Measurements from ENCODE around the gene PCSK2. TPM values are rescaled to one million over a fixed set of nuclear protein-coding genes. Genes with fewer than 3 reads are reported as not detected.

The PCSK2 gene
- total RNA-seq, 1 donor from 2014 or later = 0.86 TPM

DNA sequence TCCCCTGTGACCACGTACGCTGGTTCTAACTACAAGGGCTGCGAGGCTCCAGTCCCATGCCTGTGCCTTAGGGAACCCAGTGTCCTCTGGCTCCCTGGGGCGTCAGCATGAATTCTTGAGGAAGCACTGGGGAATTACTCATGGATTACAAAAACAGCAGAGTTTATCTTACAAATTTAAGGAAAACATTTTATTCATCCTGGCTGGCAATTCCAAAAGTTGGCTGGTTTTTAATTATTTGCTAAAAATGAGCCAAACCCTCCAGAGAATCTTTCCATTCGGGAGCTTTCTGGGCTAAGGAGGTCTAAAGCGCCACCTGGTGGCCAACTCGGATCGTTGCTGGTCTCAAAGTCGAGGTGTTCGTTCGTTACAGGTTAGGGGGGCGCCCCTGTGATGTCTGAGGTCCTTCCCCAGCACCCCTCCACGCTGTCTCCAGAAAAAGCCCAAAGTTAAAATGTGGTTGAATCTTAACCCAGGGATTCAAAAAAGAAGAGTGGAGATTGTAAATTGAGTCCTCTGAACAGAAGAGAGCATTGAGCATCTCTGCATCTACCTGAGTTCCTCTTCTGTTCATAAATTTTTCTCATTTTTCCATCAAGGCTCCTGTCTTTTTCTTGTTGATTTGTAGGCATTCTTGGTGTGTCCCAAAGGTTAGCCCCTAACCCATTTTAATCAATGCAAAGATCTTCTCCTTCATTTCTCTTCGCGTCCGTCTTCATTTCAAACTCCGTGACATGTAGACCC, 205.0 kb downstream of the PCSK2 start:
- DNase-seq (peak; percentile 58), ATAC-seq (ENCODE audit: poor library complexity) (no peak)
- intact Hi-C loops (cut with DNase I) = loop anchor here (2.0 kb wide), 1 partner anchor 629 kb away; no protein-coding TSS in a partner anchor

DNA sequence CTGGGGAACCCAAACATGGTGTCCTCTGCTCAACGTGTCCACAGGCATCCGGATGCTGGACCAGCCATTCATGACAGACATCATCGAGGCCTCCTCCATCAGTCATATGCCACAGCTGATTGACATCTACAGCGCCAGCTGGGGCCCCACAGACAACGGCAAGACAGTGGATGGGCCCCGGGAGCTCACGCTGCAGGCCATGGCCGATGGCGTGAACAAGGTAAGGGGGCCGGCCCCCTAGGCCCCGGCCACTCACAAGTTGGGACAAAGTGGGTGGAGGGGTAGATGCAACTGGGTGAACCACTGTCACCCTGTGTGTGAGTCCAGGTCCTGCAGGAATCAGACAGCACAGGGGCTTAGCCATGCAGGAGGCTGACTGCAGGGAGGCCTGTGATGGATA, 209.8 kb downstream of the PCSK2 start:
- intact Hi-C loops (cut with DNase I) = no loop called here
- DNase-seq (no peak), ATAC-seq (ENCODE audit: poor library complexity) (no peak)

DNA sequence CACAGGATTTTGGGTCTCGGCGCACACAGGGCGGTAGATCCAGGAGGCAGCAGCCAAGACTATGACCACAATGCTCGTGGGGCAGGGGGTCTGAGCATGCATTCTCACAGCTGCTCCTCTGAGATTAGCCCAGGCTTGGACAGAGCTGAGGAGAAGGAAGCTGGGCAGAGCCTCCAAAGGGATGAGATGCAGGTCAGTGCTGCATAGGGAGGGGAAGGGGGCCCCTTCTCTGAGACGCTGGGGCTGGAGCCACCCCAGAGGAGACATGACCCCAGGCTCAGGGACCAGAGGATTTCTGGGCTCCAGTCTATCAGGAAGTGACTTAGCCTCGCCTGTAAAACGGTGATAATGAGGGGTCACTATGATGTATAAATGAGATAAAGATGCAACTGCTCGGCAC, 210.4 kb downstream of the PCSK2 start:
- DNase-seq = no peak
- intact Hi-C loops (cut with DNase I) = no loop called here
- ATAC-seq (ENCODE audit: poor library complexity) = no peak

DNA sequence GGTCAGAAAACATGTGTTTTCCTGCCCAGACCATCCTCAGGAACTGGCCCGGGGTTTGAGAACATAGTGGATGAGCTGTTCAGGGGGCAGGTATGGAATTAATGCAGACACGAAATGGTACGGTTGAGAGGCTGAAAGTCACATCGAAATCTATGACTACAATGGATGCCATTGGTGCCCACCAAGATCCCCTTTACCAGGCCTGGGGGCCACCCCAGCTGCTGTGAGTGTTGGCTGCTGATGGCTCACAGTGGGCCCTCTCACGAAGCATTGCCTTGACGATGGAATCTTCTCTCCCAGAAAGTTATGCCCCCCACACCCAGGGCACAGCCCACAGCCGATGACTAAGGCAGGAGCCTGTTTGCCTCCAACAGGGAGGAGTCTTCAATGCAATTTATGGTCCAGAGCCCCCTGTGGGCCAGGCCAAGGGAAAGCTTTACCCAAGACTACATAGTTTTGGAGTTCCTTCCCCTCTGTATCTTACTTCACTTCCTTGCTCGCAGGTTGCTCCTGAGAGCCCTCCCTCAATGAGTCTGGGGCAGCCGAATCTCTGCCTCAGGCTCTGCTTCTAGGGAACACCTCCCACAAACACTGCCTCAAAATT, 211.7 kb downstream of the PCSK2 start:
- DNase-seq (no peak), ATAC-seq (ENCODE audit: poor library complexity) (no peak)
- intact Hi-C loops (cut with DNase I) = no loop called here

DNA sequence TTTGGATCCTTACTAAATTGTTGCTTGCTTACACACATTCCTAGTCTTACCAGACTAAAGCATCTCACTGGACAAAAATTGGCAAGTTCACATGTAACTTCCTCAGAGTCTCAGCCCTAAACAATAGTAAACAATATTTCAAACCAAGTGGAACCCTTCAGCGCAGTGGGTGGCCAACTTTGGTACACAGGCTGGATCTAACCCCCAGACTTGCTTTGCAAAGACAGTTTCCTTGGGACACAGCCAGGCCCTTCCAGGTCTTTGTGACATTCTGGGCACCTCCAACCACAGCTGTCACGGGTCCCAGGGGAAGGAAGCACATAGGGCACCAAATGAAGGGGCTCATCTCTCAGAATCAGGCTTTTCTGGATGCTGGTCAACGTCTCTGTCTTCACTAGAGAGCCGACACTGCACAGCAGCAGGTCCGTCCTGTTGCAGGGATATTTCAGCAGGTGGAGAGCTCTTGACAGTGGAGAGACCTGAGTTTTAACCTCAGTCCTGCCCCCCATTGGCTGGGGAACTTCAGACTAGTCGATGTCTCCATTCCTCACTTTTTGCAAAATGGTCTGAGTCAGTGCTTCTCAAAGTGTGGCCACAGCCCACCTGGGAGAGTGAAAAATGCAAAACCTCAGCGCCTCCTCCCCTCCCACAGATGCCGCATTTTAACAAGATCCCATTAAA, 212.9 kb downstream of the PCSK2 start:
- ATAC-seq (ENCODE audit: poor library complexity) = no peak
- intact Hi-C loops (cut with DNase I) = no loop called here
- DNase-seq = no peak

DNA sequence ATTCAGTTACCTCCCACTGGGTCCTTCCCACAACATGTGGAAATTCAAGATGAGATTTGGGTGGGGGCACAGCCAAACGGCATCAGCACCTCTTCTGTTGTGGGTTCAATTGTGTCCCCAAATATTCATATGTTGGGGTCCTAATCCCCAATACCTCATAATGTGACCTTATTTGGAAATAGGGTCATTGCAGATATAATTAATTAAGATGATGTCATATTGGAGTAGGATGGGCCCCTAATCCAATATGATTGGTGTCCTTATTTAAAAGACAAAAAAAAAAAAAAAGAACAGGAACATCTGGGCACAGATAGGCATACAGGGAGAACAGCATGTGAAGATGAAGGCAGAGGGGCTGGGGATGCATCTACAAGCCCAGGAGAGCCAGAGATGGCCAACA, 214.9 kb downstream of the PCSK2 start:
- ATAC-seq (ENCODE audit: poor library complexity) (no peak), DNase-seq (no peak)
- intact Hi-C loops (cut with DNase I) = no loop called here

DNA sequence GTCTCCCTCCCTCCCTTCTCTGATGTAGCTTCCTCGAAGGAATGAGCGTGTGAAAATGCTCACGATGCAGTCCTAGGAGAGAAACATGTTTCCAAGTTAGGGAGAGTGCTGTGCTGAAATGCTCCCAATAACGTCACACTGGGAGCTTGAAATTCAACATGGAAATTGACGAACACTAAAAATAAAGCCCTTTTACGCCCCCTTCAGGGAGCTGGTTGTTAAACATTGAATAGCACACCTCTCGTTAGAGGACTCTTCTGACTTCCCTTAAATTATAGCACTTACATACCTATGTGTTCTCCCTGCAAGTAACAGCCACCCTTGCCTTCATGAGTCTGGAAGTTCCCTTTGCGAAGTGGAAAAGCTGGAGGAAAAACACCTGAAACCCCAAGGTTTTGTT, 215.7 kb downstream of the PCSK2 start:
- ATAC-seq (ENCODE audit: poor library complexity) = no peak
- intact Hi-C loops (cut with DNase I) = no loop called here

DNA sequence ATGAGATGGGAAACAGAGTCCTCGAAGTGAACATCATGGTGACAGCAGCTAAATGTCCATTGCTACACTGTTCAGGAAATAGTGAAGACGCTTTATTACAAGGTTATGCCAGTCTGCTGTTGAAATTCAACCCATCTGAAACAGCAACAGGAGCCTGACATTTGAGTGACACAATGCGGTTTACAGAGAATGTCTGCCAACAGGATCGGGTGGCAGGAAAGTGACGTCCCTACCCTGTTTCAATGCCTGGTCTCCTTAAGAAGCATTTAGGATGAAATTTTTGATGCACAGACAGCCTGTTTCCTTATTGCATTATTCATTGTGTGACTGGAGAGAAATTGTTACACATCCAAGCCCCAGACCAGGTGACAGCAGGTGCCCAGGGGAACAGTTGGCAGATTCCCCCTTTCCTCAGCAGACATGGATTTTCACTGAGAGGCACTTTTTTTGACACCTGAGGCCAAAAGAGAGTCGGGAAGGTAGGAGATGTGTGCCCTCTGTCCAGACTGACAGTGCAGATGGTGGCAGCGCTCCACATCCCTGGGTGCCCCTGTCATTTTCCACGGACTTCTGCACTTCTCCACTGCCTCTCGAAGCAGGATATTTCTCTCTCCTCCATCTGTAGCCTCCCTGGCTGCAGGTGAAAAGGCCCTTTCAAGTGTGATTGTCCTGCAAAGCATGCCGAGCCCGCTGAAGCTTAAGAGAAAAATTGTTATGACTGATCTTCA, 216.5 kb downstream of the PCSK2 start:
- DNase-seq = no peak
- no peak for ATAC-seq (ENCODE audit: poor library complexity)
- intact Hi-C loops (cut with DNase I) = no loop called here

More for the DNA sequence above, 215.7 kb downstream of the PCSK2 start:
- no peak for DNase-seq

DNA sequence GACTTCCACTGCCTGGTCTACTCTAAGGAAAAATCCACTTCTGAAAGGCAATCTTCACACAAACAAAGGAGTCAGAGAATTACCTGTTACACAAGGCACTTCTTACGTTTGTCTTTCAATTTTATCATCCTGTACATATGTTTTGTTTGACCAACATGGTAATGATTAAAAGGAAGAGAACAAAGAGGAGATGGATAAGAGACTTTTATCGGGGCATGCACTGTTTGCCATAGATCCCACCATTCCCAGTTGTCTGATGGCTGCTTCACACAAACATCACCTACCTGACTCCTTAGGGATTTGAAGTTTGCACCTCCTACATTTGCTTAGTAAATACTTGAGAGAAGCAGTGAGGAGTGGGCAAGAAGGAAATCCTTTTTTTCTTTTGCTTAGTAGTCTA, 217.3 kb downstream of the PCSK2 start:
- no peak for ATAC-seq (ENCODE audit: poor library complexity)
- intact Hi-C loops (cut with DNase I) = no loop called here
- DNase-seq = no peak

DNA sequence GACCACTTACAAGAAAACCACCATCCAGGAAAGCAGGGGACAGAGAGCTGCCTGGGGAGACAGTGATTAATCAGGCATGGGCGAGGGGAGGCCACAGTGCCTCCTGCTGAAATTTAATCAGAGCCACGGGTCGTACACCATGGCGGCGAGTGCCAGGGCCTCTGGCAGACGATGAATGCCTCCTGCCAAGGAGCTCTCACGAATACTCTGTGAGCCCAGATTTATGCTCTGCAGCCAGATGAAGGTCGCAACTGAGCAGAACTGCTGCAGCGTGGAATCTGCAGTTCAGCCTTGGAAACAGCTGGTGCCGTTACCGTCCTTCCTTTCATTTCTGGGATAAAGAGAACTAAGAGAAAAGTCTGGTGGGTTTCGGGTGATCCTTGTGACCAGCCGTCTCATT, 218.7 kb downstream of the PCSK2 start:
- intact Hi-C loops (cut with DNase I) = no loop called here
- ATAC-seq (ENCODE audit: poor library complexity) (no peak), DNase-seq (no peak)

DNA sequence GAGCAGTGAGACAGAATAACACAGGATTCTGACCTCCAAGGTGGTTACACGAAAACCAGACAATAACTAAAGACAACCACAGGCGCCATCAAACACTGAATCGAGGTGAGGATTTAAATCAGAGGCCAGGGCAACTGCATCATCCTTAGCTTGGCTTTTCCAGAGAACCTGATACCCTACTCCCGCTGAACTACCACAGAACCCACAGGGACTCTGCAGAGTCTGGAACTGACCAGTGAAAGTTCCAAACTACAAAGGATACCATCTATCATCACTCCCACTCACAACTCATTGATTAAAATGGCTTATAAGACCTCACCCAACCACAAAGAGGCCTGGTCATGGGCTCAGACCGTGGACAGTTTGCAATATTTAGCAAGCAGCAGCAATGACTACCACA, 219.3 kb downstream of the PCSK2 start:
- DNase-seq (no peak), ATAC-seq (ENCODE audit: poor library complexity) (no peak)
- intact Hi-C loops (cut with DNase I) = no loop called here

DNA sequence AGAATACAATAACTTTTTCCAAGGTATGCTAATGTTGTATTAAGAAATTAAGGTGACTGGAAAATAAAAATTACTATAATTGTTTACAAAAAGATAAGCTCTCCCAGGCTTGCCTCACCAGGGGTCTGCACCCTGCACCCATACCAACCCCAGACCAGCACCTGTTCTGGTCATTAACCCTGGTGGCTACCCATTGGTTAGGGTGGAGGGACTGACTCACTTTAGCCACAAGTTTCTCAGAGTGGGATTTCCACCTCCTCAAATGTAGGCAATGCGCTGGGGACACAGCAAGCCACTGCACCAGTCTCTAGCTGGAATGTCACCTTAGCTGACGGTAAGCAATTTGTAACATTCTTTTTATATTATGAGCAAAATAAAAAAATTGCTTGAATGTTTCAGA, 221.2 kb downstream of the PCSK2 start:
- ATAC-seq (ENCODE audit: poor library complexity) = no peak
- no peak for DNase-seq
- intact Hi-C loops (cut with DNase I) = no loop called here

DNA sequence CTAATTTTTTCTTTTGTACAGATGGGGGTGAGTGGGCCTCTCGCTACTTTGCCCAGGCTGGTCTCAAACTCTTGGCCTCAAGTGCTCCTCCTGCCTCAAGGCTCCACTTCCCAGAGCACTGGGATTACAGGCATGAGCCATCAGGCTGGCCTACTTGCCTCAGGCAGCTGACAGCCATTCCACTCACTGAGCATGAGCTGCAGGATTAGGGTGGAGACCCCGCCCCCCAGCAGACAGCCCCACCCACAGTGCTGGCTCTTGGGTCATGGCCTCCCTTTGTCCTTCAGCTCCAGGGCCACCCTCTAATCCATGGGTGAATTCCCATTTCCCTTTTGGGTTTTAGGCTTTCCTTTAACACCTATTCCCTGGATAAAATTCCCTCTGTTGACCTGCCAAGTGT, 222.2 kb downstream of the PCSK2 start:
- ATAC-seq (ENCODE audit: poor library complexity) (no peak), DNase-seq (no peak)
- intact Hi-C loops (cut with DNase I) = no loop called here

DNA sequence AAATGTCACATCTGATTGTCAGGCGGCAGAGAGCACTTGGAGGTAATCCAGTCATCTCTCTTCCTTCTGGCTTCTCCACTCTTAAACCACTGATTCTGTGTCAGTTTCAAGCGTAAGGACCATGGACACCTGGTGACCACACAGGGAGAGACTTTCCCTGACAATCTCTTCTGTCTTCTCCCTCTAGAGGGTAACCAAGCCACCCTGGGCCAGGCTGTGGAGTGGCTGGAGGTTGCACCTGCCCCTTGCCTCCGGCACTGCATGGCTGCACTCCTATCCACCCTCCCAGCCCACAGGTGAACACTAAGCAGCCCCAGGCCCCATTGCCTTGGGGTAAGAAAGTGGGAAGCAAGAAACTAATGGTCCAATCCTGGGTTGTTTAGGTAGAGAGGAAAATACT, 225.6 kb downstream of the PCSK2 start:
- intact Hi-C loops (cut with DNase I) = no loop called here
- DNase-seq (no peak), ATAC-seq (ENCODE audit: poor library complexity) (no peak)

DNA sequence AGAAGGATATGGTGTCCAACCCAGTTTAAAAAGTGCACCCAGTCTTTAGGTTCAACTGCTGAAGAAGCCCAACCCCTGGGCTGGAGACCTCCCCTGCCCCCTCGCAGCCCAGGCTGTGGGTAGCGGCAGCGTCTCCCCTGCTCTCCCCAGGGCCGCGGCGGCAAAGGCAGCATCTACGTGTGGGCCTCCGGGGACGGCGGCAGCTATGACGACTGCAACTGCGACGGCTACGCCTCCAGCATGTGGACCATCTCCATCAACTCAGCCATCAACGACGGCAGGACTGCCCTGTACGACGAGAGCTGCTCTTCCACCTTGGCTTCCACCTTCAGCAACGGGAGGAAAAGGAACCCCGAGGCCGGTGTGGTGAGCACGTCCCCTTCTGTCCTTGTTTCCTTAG, 226.8 kb downstream of the PCSK2 start:
- ATAC-seq (ENCODE audit: poor library complexity) (no peak), DNase-seq (no peak)
- intact Hi-C loops (cut with DNase I) = no loop called here

DNA sequence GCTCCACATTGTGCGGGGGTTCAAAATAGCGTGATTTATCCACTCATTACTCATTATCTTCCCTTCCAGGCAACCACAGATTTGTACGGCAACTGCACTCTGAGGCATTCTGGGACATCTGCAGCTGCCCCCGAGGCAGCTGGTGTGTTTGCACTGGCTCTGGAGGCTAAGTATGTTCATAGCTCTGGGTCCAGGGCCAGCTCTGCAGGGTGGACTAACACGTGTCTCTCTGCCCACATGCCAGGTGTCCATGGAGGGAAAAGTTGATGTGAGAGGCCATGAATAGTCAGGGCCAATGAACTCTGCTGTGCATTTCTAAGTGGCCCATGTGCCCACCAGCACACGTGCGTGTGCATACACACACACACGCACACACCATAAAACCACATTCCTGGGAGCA, 229.4 kb downstream of the PCSK2 start:
- DNase-seq (no peak), ATAC-seq (ENCODE audit: poor library complexity) (no peak)
- intact Hi-C loops (cut with DNase I) = no loop called here

DNA sequence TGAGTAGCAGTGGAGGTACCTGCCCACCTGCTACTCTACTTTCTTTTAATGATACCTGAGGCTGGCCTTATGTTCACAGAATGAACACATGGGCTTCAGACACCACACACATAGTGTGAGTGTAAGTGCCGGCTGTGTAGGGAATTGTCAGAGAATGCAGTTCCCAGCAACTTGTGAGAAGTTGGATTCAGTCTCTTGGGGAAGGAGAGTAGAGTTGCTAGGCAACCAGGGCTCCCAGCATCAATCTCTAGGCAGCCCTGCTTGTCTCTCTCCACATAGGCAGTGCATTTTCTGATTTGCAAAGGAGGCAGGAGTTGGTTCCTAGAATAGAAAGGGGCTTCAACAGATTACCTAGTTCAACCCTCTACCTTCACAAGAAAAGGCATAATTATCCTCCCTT, 230.2 kb downstream of the PCSK2 start:
- DNase-seq (no peak), ATAC-seq (ENCODE audit: poor library complexity) (no peak)
- intact Hi-C loops (cut with DNase I) = no loop called here

DNA sequence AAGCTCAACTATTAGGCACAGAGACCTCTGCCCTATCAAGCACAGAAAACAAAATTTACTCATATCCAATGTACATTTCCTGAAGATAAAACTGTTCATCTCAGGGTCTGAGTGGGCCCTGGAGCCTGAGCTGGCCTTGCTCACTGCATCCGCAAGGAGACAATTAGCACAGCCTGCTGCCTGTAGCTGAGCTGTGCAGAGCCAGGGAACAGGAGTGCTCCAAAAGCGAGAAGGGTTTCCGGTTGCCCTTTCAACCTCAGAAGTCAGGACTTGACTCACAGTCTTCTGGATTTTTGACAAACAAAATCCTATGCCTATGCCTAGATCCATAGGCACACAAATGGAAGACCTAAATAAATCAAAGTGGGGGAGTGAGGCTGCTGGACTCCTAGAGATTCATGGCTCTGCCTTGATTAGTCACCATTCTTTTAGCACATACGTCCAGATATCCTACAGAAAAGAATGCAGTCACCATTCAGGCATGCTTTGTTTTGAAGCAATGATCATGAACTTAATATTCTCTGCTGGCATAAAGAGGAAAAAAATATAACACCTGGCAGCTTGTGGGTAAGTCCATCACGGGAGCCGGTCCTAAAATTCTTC, 230.8 kb downstream of the PCSK2 start:
- no peak for ATAC-seq (ENCODE audit: poor library complexity)
- no peak for DNase-seq
- intact Hi-C loops (cut with DNase I) = no loop called here

DNA sequence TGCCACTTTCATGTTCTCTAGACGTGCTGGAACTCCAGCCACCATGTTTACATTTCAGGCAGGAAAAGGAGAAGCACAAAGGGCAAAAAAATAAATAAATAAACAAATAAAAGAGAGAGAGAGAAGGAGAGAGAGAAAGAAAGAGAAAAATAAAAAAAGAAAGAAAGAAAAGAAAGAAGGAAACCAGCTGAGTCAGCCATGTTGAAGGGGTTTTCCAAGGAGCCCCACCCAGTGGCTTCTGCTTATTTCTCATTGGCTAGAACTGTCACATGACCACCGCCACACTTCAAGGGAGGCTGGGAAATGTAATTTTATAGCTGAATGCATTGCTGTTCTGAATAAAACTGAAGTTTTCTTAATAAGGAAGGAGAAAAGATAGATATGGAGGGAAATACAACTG, 233.3 kb downstream of the PCSK2 start:
- DNase-seq = no peak
- intact Hi-C loops (cut with DNase I) = no loop called here
- no peak for ATAC-seq (ENCODE audit: poor library complexity)
